PC-9 (cell line): ENCODE data around the gene PLEKHH2. TPM values are rescaled to one million over a fixed set of nuclear protein-coding genes. Genes with fewer than 3 reads are reported as not detected.

Experiments
- BruUV-seq: library from RNA; stranded (reverse); fragments of 400-500 nt; replicated peaks from 2 replicates; lab custom pipeline; 2021; lab: Mats Ljungman, UMichigan
- CTCF ChIA-PET: fragments of 300-600 bp; sonication (Branson Sonifier 250); formaldehyde crosslinking; loops from one replicate; lab custom pipeline; 2022; ENCODE audit warnings: antibody characterized with exemption; lab: Charles Lee
- POLR2A ChIA-PET: fragments of 300-600 bp; sonication (Branson Sonifier 250); formaldehyde crosslinking; loops from one replicate; lab custom pipeline; 2022; ENCODE audit warnings: antibody characterized with exemption; ENCODE audit not compliant: unreplicated experiment; lab: Charles Lee
- DNase-seq, 2 experiments: peaks; one replicate each; pipeline versions ENCODE4 v3.0.0 to v3.0.0-alpha.2; 2015 to 2022; ENCODE audit warnings: mixed read lengths in 1 of 2
- H2AFZ ChIP-seq: fragments of 200-600 bp; sonication (generic); 2 replicates; pipeline ENCODE4 v1.8.1; 2017; ENCODE audit warnings: antibody characterized with exemption
- H3F3A ChIP-seq: fragments of 200-600 bp; sonication (generic); 2 replicates; pipeline ENCODE4 v1.8.1; 2017; ENCODE audit warnings: antibody characterized with exemption, mild to moderate bottlenecking, low read depth; ENCODE audit not compliant: insufficient read depth
- H3K27ac ChIP-seq: fragments of 200-600 bp; sonication (generic); 2 replicates; pipeline ENCODE4 v1.6.1; 2016; ENCODE audit warnings: mixed run types
- H3K27me3 ChIP-seq: fragments of 200-600 bp; sonication (generic); 2 replicates; pipeline ENCODE4 v1.6.1; 2016; ENCODE audit warnings: low read depth, mixed run types; ENCODE audit not compliant: insufficient read depth
- H3K36me3 ChIP-seq: fragments of 200-600 bp; sonication (generic); 2 replicates; pipeline ENCODE4 v1.6.1; 2016; ENCODE audit warnings: low read depth, mixed run types
- H3K4me1 ChIP-seq: fragments of 200-600 bp; sonication (generic); replicated peaks from 2 replicates; pipeline ENCODE4 v1.6.1; 2016; ENCODE audit warnings: mixed run types; ENCODE audit not compliant: insufficient read depth
- H3K4me2 ChIP-seq: fragments of 200-600 bp; sonication (generic); 2 replicates; pipeline ENCODE4 v1.6.1; 2017; ENCODE audit warnings: mixed run types
- H3K4me3 ChIP-seq: fragments of 200-600 bp; sonication (generic); 2 replicates; pipeline ENCODE4 v1.6.1; 2016; ENCODE audit warnings: mixed run types
- H3K79me2 ChIP-seq: fragments of 200-600 bp; sonication (generic); 2 replicates; pipeline ENCODE4 v1.6.1; 2017; ENCODE audit warnings: low read depth, mixed run types
- H3K9me2 ChIP-seq: fragments of 200-600 bp; sonication (generic); 2 replicates; pipeline ENCODE4 v1.8.1; 2017; ENCODE audit warnings: mild to moderate bottlenecking; ENCODE audit not compliant: insufficient read depth
- H3K9me3 ChIP-seq: fragments of 200-600 bp; sonication (generic); 2 replicates; pipeline ENCODE4 v1.8.1; 2016; ENCODE audit warnings: low read depth; ENCODE audit not compliant: insufficient read depth
- H4K20me1 ChIP-seq: fragments of 200-600 bp; sonication (generic); 2 replicates; pipeline ENCODE4 v1.8.1; 2017; ENCODE audit not compliant: insufficient read depth
- CTCF ChIP-seq: fragments of 200-600 bp; sonication (generic); conservative IDR thresholded peaks from 2 replicates; pipeline ENCODE4 v1.6.1; 2017; ENCODE audit warnings: mixed run types, antibody characterized with exemption, mild to moderate bottlenecking, moderate library complexity
- EZH2 ChIP-seq: fragments of 200-600 bp; sonication (generic); IDR thresholded peaks from 2 replicates; pipeline ENCODE4 v1.8.0; 2017; ENCODE audit warnings: antibody characterized with exemption, low read depth
- intact Hi-C: fragments of 100-400 bp; cut with micrococcal nuclease; formaldehyde crosslinking; loops from one replicate; pipeline ENCODE4 v1.10.0; 2022; ENCODE audit not compliant: unreplicated experiment
- total RNA-seq: library from RNA; stranded (reverse); gene quantifications from 2 replicates; pipeline ENCODE4 v1.2.3, GENCODE V29; 2021

The PLEKHH2 gene
- total RNA-seq, 1 experiment from 2014 or later: 1.6 TPM

GRCh38 chr2:43803113-43803512 lies 166.1 kb downstream of the PLEKHH2 start:
- no peaks in the 10 kb centered on the region for H3K27me3 ChIP-seq
- DNase-seq: no peak
- intact Hi-C loops: no loop called here
- no TSS peak for BruUV-seq
- H3K9me2 ChIP-seq: no peaks in the 10 kb centered on the region
- H3K4me3 ChIP-seq: no peak overlapping the region
- no peaks in the 10 kb centered on the region for H3K79me2 ChIP-seq
- no peaks in the 10 kb centered on the region for H4K20me1 ChIP-seq
- TF ChIP-seq EZH2 (no peak), CTCF (no peak)
- H2AFZ ChIP-seq: no peak overlapping the region
- peaks cover 4% of the 10 kb centered on the region; the same call in 1 of the 2 replicates for H3K4me1 ChIP-seq
- ChIA-PET POLR2A (no interaction called here), CTCF (no interaction called here)
- no peak overlapping the region for H3K27ac ChIP-seq
- no peaks in the 10 kb centered on the region for H3F3A ChIP-seq
- no peaks in the 10 kb centered on the region for H3K36me3 ChIP-seq
- no peaks in the 10 kb centered on the region for H3K9me3 ChIP-seq
- H3K4me2 ChIP-seq: no peak overlapping the region

GRCh38 chr2:43806719-43807031 lies 169.6 kb downstream of the PLEKHH2 start:
- Histone ChIP-seq H3K36me3 (no peaks in the 10 kb centered on the region), H3K4me1 (peaks cover 9% of the 10 kb centered on the region; the same call in 1 of the 2 replicates), H3K27ac (no peak overlapping the region), H3K9me2 (no peaks in the 10 kb centered on the region), H3K79me2 (no peaks in the 10 kb centered on the region), H2AFZ (no peak overlapping the region), H3K4me3 (no peak overlapping the region), H4K20me1 (no peaks in the 10 kb centered on the region), H3K4me2 (no peak overlapping the region), H3K27me3 (no peaks in the 10 kb centered on the region), H3K9me3 (no peaks in the 10 kb centered on the region), H3F3A (no peaks in the 10 kb centered on the region)
- TF ChIP-seq EZH2 (no peak), CTCF (no peak)
- ChIA-PET POLR2A (no interaction called here), CTCF (no interaction called here)
- BruUV-seq: no TSS peak
- no peak for DNase-seq
- intact Hi-C loops: no loop called here

GRCh38 chr2:43810452-43810851 lies 173.4 kb downstream of the PLEKHH2 start:
- CTCF ChIA-PET: no interaction called here
- H3K9me2 ChIP-seq: no peaks in the 10 kb centered on the region
- DNase-seq: no peak
- no peaks in the 10 kb centered on the region for H3K9me3 ChIP-seq
- peaks cover 9% of the 10 kb centered on the region; the same call in 1 of the 2 replicates for H3K4me1 ChIP-seq
- BruUV-seq: no TSS peak
- H3F3A ChIP-seq: no peaks in the 10 kb centered on the region
- no peaks in the 10 kb centered on the region for H4K20me1 ChIP-seq
- H3K27me3 ChIP-seq: no peaks in the 10 kb centered on the region
- TF ChIP-seq CTCF: no peak
- TF ChIP-seq EZH2: no peak
- no peak overlapping the region for H3K4me3 ChIP-seq
- intact Hi-C loops: no loop called here
- POLR2A ChIA-PET: no interaction called here
- no peak overlapping the region for H3K27ac ChIP-seq
- H3K79me2 ChIP-seq: no peaks in the 10 kb centered on the region
- no peak overlapping the region for H2AFZ ChIP-seq
- no peak overlapping the region for H3K4me2 ChIP-seq
- H3K36me3 ChIP-seq: no peaks in the 10 kb centered on the region
